Mucosa of rectum (tissue), 2 donors: ENCODE data around the gene ASXL2.
"Not testable (repeated sequence)": the region's sequence is repeated elsewhere in the genome, so short reads cannot be mapped to it uniquely, and the experiment has no call there.

Experiments
- H3K27ac ChIP-seq, 2 donors: one replicate each; pipeline ENCODE4 v1.7.0; 2013; ENCODE audit warnings: inconsistent platforms in 2 of 2, low read depth in 2 of 2, low read length in 2 of 2
- H3K27me3 ChIP-seq, 2 donors: one replicate each; pipeline ENCODE4 v1.7.0; 2013; ENCODE audit warnings: low read length in 2 of 2; ENCODE audit not compliant: control insufficient read depth in 2 of 2, insufficient read depth in 2 of 2
- H3K36me3 ChIP-seq, 2 donors: one replicate each; pipeline ENCODE4 v1.7.0; 2013; ENCODE audit warnings: low read length in 2 of 2; ENCODE audit not compliant: control insufficient read depth in 2 of 2, insufficient read depth in 2 of 2
- H3K4me1 ChIP-seq, 2 donors: one replicate each; pipeline ENCODE4 v1.7.0; 2013; ENCODE audit warnings: low read length in 2 of 2, mild to moderate bottlenecking in 1 of 2; ENCODE audit not compliant: control insufficient read depth in 2 of 2, insufficient read depth in 2 of 2
- H3K4me3 ChIP-seq, 2 donors: one replicate each; pipeline ENCODE4 v1.7.0; 2013; ENCODE audit warnings: low read length in 2 of 2
- H3K9ac ChIP-seq, 2 donors: one replicate each; pipeline ENCODE4 v1.7.0; 2013; ENCODE audit warnings: low read length in 2 of 2, low read depth in 1 of 2, mild to moderate bottlenecking in 1 of 2
- H3K9me3 ChIP-seq, 2 donors: one replicate each; pipeline ENCODE4 v1.7.0; 2013; ENCODE audit warnings: low read length in 2 of 2; ENCODE audit not compliant: control insufficient read depth in 2 of 2
- donor health status: healthy.
- donor health status: Normal muscosa, but diverticular disease.

The ASXL2 gene

GRCh38 chr2:25913696-25913973 lies 35.3 kb upstream of the ASXL2 start:
- H3K9ac ChIP-seq, H3K36me3 ChIP-seq, H3K27ac ChIP-seq, H3K9me3 ChIP-seq, H3K4me3 ChIP-seq, H3K27me3 ChIP-seq, H3K4me1 ChIP-seq: not testable (repeated sequence)

GRCh38 chr2:25912851-25913695 lies 34.8 kb upstream of the ASXL2 start:
- H3K9ac ChIP-seq = no peak overlapping the region
- no peak overlapping the region for H3K4me3 ChIP-seq
- H3K9me3 ChIP-seq = no peaks in the 10 kb centered on the region
- no peaks in the 10 kb centered on the region for H3K4me1 ChIP-seq
- no peaks in the 10 kb centered on the region for H3K36me3 ChIP-seq
- no peaks in the 10 kb centered on the region for H3K27me3 ChIP-seq
- no peak overlapping the region for H3K27ac ChIP-seq

DNA sequence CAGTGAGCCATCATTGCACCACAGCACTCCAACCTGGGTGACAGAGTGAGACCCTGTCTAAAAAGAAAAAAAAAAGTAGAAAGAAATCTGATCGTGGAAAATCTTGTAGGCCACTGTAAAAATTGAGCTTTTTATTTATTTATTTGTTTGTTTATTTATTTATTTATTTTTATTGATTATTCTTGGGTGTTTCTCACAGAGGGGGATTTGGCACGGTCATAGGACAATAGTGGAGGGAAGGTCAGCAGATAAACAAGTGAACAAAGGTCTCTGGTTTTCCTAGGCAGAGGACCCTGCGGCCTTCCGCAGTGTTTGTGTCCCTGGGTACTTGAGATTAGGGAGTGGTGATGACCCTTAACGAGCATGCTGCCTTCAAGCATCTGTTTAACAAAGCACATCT lies 31.3 kb upstream of the ASXL2 start:
- not testable (repeated sequence) for H3K27me3 ChIP-seq, H3K36me3 ChIP-seq, H3K9ac ChIP-seq, H3K27ac ChIP-seq, H3K4me3 ChIP-seq, H3K9me3 ChIP-seq, H3K4me1 ChIP-seq

- H3K36me3 ChIP-seq = no peaks in the 10 kb centered on the region
- no peaks in the 10 kb centered on the region for H3K27me3 ChIP-seq
- no peak overlapping the region for H3K9ac ChIP-seq
- H3K4me3 ChIP-seq = no peak overlapping the region
- no peak overlapping the region for H3K27ac ChIP-seq
- no peaks in the 10 kb centered on the region for H3K4me1 ChIP-seq
- H3K9me3 ChIP-seq = no peaks in the 10 kb centered on the region
These were observed 26.8 kb upstream of the ASXL2 start for GRCh38 chr2:25905126-25905525.

DNA sequence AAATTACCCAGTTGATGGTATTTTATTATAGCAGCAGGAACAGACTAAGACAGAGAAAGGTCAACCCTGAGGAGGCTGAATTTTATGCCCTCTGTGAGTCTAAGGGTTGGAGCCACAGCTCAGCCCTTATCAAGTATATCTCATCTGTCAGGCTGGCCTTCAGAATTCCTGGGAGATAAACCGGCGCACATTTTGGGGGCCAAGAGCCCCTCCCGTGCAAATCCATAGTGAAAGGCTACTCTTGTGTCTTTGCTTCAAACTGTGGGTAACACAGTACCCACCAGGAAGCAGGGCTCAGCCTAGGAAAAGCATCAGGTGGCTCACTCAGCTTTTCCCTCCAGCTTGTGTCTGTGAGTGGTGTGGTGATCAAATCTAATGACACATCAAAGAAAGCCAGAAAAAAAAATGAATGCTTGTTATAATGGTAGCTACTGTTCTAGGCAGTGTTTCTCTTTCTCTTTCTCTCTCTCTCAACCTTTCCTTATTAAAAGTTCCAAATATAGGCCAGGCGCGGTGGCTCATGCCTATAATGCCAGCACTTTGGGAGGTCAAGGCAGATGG lies 25.0 kb upstream of the ASXL2 start:
- no peak overlapping the region for H3K27ac ChIP-seq
- no peaks in the 10 kb centered on the region for H3K36me3 ChIP-seq
- no peak overlapping the region for H3K4me3 ChIP-seq
- H3K9me3 ChIP-seq = no peaks in the 10 kb centered on the region
- no peaks in the 10 kb centered on the region for H3K4me1 ChIP-seq
- no peak overlapping the region for H3K9ac ChIP-seq
- no peaks in the 10 kb centered on the region for H3K27me3 ChIP-seq

DNA sequence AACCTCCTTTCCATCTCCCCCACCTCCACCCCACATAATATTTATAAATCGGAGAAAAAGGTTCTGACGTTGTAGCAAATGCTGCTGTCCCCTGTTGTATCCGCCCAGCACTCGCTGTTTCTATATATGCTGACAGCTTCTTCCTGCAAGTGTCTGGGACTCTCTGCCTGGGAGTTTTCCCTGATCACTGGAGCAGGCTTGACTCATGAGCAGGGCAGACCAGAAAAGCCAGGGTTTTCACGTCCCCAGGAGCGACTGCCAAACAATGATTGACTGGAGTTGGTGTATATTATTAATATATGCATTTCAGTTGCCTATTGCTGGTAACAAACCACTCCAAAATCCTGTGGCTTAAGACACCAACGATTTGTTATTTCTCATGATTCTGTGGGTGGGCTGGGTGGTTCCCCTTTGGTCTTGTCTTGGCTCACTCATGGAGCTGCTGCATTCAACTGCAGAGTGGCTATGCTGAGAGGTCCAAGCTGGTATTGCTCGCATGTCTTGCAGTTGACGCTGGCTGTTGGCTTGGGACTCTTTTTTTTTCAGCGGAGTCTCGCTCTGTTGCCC lies 21.2 kb upstream of the ASXL2 start:
- Histone ChIP-seq H3K27me3 (no peaks in the 10 kb centered on the region), H3K9me3 (no peaks in the 10 kb centered on the region)

GRCh38 chr2:25897506-25897905 lies 19.2 kb upstream of the ASXL2 start:
- H3K27me3 ChIP-seq = no peaks in the 10 kb centered on the region
- no peaks in the 10 kb centered on the region for H3K9me3 ChIP-seq
- no peak overlapping the region for H3K9ac ChIP-seq
- H3K4me3 ChIP-seq = no peak overlapping the region
- H3K27ac ChIP-seq = no peak overlapping the region
- H3K36me3 ChIP-seq = no peaks in the 10 kb centered on the region
- peaks cover 0 to 3% of the 10 kb centered on the region in 2 donors for H3K4me1 ChIP-seq

More for the DNA sequence above, 21.2 kb upstream of the ASXL2 start:
- H3K36me3 ChIP-seq = no peaks in the 10 kb centered on the region
- H3K4me1 ChIP-seq = peaks cover 0 to 1% of the 10 kb centered on the region in 2 donors
- no peak overlapping the region for H3K4me3 ChIP-seq
- no peak overlapping the region for H3K9ac ChIP-seq
- no peak overlapping the region for H3K27ac ChIP-seq

DNA sequence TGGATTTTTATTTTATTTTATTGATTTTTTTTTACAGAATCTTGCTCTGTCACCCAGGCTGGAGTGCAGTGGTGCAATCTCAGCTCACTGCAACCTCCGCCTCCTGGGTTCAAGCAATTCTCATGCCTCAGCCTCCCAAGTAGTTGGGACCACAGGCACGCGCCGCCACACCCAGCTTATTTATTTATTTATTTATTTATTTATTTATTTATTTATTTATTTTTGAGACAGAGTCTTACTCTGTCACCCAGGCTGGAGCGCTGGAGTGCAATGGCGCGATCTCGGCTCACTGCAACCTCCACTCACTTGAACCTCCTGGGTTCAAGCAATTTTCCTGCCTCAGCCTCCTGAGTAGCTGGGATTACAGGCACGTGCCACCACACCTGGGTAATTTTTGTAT lies 18.0 kb upstream of the ASXL2 start:
- H3K27ac ChIP-seq, H3K27me3 ChIP-seq, H3K9me3 ChIP-seq, H3K4me3 ChIP-seq, H3K9ac ChIP-seq, H3K36me3 ChIP-seq, H3K4me1 ChIP-seq: not testable (repeated sequence)

DNA sequence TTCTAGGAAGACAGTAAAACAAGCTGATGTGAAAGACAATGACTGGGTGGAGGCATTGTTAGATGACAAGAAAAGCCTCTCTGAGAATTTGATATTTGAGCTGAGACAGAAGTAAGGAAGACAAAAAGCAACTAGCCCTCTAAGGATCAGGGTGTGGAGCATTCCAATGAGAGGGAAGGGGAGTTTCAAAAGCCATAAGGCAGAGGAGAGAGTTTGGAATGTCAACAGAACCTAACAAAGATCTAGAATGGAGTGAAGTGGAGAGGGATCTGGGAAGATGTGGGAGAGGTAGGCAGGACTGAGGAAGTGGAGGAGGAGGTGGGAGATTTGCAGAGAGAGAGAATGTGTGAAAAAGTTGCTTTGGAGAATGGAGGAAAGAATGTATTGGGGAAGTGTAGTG lies 17.3 kb upstream of the ASXL2 start:
- Histone ChIP-seq H3K4me1 (peaks cover 0 to 3% of the 10 kb centered on the region in 2 donors), H3K27me3 (no peaks in the 10 kb centered on the region), H3K36me3 (no peaks in the 10 kb centered on the region), H3K9me3 (no peaks in the 10 kb centered on the region), H3K4me3 (no peak overlapping the region), H3K27ac (no peak overlapping the region), H3K9ac (no peak overlapping the region)

DNA sequence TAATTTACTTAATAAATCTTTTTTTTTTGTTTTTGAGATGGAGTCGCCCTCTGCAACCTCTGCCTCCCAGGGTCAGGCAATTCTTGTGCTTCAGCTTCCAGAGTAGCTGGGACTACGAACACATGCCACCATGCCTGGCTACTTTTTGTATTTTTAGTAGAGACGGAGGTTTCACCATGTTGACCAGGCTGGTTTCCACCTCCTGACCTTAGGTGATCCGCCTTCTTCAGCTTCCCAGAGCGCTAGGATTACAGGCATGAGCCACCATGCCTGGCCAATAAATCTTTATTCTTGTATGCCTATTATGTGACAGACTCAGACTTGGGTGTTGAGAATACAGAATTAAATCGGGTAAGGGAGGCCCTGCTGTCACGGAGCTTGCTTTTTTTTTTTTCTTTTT lies 16.7 kb upstream of the ASXL2 start:
- H3K9ac ChIP-seq = no peak overlapping the region
- no peak overlapping the region for H3K27ac ChIP-seq
- H3K36me3 ChIP-seq = no peaks in the 10 kb centered on the region
- no peaks in the 10 kb centered on the region for H3K27me3 ChIP-seq
- H3K4me1 ChIP-seq = peaks cover 0 to 3% of the 10 kb centered on the region in 2 donors
- H3K9me3 ChIP-seq = no peaks in the 10 kb centered on the region
- no peak overlapping the region for H3K4me3 ChIP-seq
